Measurements from ENCODE around the gene DDX52.

Gene DDX52

DNA sequence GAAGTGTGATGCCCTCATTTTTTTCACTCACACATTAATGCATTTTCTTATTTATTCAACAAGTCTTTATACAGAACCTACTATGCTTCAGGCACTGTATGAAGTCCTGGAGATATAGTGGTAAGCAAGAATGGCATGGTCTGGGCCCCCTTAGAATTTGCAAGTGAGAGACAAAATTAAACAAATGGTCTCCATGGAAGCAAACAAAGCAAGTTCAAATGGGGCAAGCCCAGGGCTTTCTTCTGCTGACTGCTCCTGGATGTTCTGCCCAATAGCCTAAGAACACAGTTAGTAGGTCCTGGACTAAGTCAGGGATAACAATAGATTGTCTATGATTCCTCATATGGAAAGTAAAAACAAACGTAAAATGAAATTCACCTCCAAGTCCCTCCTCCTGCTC is 31.3 kb upstream of the DDX52 start:
- no peak overlapping the region for H3K27ac ChIP-seq (ENCODE audit: insufficient read depth, low read depth, low read length, poor library complexity, severe bottlenecking)
- H3K4me1 ChIP-seq (ENCODE audit: control insufficient read depth, insufficient read depth, low read length), result no peaks in the 10 kb centered on the region
- H3K27me3 ChIP-seq (ENCODE audit: control insufficient read depth, insufficient read depth, low read length, poor library complexity, severe bottlenecking), result no peaks in the 10 kb centered on the region
- no peaks in the 10 kb centered on the region for H3K36me3 ChIP-seq (ENCODE audit: control insufficient read depth, insufficient read depth, low read length)
- H3K4me3 ChIP-seq (ENCODE audit: insufficient read depth, low read depth, low read length), result no peak overlapping the region
- 86 to 90% methylated on average over 1 of the region's 1 CpG for WGBS, 2 experiments
- no peaks in the 10 kb centered on the region for H3K9me3 ChIP-seq (ENCODE audit: control insufficient read depth, low read length)

GRCh38 chr17:37673386-37673785 is 30.1 kb upstream of the DDX52 start:
- WGBS, 2 experiments, result 94 to 98% methylated on average over 2 of the region's 2 CpGs
- Histone ChIP-seq H3K9me3 (ENCODE audit: control insufficient read depth, low read length) (no peaks in the 10 kb centered on the region), H3K27ac (ENCODE audit: insufficient read depth, low read depth, low read length, poor library complexity, severe bottlenecking) (no peak overlapping the region), H3K27me3 (ENCODE audit: control insufficient read depth, insufficient read depth, low read length, poor library complexity, severe bottlenecking) (no peaks in the 10 kb centered on the region), H3K4me1 (ENCODE audit: control insufficient read depth, insufficient read depth, low read length) (no peaks in the 10 kb centered on the region), H3K36me3 (ENCODE audit: control insufficient read depth, insufficient read depth, low read length) (no peaks in the 10 kb centered on the region), H3K4me3 (ENCODE audit: insufficient read depth, low read depth, low read length) (no peak overlapping the region)

DNA sequence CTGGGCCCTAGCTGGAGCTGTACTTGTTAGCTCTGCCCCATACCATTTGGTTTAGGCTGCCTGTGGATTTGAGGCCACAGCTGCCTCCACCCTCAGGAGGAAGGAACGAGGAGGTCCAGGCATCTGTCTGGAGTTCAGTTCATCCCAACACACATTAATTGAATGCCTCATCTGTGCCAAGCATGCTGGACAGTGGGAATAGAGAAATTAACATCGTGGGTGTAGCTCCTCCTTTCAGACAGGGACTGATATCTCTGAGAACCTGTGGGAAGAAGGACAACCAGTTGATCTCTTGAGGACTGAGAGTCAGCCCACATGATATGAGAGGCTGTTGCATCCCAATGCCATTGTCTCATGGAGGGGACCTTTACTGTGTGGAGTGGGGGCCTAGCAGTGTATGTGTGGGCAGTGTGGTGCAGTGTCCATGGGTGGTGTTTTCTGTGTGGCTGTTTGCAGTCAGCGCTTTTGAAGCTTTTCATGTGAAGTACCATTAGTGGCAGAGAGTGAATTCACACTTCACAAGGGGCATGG is 29.4 kb upstream of the DDX52 start:
- Histone ChIP-seq H3K36me3 (ENCODE audit: control insufficient read depth, insufficient read depth, low read length) (no peaks in the 10 kb centered on the region), H3K9me3 (ENCODE audit: control insufficient read depth, low read length) (no peaks in the 10 kb centered on the region), H3K4me3 (ENCODE audit: insufficient read depth, low read depth, low read length) (no peak overlapping the region), H3K27me3 (ENCODE audit: control insufficient read depth, insufficient read depth, low read length, poor library complexity, severe bottlenecking) (peaks cover 4% of the 10 kb centered on the region), H3K4me1 (ENCODE audit: control insufficient read depth, insufficient read depth, low read length) (no peaks in the 10 kb centered on the region), H3K27ac (ENCODE audit: insufficient read depth, low read depth, low read length, poor library complexity, severe bottlenecking) (no peak overlapping the region)
- 77 to 89% methylated on average over 3 of the region's 3 CpGs for WGBS, 2 experiments

DNA sequence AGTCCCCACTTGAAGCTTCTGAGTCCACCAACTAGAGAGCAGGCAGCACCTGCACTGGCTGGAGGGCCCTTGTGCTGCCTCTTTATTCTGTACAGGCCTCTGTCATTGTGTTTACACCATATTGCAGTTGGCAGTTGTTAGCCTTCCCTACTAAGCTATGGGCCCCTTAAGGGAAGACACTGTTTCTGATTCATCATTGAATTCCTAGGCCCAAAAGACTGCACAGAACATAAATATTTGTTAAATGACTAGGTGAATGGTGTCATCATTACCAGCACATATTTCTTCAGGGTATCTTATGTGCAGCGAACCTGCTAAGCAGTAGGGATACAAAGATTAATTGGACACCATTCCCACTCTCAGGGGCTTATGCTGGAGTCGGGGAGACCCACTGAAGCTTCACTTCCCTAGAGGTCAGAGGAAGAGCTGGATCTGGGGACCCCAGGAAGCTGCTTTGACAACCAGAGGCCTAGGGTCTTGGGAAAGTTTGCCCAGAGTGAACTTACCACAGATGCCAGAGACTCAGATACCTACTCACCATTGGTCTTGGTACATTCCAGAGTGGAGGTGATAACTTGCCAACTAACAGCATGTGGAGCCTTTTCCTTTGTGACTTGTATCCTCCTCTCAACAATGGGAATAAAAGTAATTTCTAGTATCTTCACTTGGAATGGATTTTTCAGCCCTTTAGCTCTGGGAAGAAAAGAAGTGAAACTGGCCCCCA is 28.7 kb upstream of the DDX52 start:
- Histone ChIP-seq H3K36me3 (ENCODE audit: control insufficient read depth, insufficient read depth, low read length) (no peaks in the 10 kb centered on the region), H3K9me3 (ENCODE audit: control insufficient read depth, low read length) (no peaks in the 10 kb centered on the region), H3K27me3 (ENCODE audit: control insufficient read depth, insufficient read depth, low read length, poor library complexity, severe bottlenecking) (peaks cover 4% of the 10 kb centered on the region), H3K4me1 (ENCODE audit: control insufficient read depth, insufficient read depth, low read length) (no peaks in the 10 kb centered on the region), H3K4me3 (ENCODE audit: insufficient read depth, low read depth, low read length) (no peak overlapping the region), H3K27ac (ENCODE audit: insufficient read depth, low read depth, low read length, poor library complexity, severe bottlenecking) (no peak overlapping the region)
- WGBS, 2 experiments, result 94 to 96% methylated on average over 2 of the region's 2 CpGs

DNA sequence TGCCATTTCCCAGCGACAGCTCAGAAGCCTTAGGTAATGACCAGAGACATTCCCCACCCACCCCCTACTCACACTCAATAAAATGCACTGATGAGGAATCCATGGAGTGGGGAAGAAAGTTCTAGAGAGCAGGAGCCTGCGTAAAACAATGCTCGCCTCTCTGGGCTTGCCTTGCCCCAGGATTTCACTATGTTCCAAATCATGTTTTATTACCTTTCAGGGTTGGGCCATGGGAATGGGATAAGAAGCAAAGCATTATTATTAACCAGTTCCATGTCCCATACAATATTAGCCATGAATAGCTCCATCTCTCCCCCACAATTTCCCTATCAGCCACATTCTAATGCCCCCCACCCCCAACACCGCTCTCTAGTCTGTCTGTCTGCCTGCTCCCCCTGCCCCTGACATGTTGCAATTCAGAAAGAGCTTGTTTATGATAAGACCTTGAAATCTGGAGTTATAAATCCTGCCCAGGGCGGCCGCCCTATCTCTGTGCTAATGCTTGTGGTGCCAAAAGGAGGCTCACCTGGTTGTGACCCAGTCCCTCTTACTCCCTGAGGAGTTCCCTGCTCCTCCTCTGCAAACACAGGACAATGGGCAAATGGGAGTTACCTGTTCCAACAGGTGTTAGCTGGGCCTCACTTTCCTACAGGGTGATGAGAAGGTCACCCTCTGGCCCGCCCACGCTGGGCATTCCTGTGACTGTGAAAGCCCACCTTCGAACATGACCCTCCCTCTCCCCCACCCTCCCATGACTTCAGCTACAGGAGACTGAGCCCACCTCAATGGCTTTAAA is 28.0 kb upstream of the DDX52 start:
- no peaks in the 10 kb centered on the region for H3K36me3 ChIP-seq (ENCODE audit: control insufficient read depth, insufficient read depth, low read length)
- H3K4me3 ChIP-seq (ENCODE audit: insufficient read depth, low read depth, low read length), result no peak overlapping the region
- no peaks in the 10 kb centered on the region for H3K4me1 ChIP-seq (ENCODE audit: control insufficient read depth, insufficient read depth, low read length)
- no peaks in the 10 kb centered on the region for H3K9me3 ChIP-seq (ENCODE audit: control insufficient read depth, low read length)
- no peak overlapping the region for H3K27ac ChIP-seq (ENCODE audit: insufficient read depth, low read depth, low read length, poor library complexity, severe bottlenecking)
- 91 to 95% methylated on average over 9 of the region's 9 CpGs for WGBS, 2 experiments
- H3K27me3 ChIP-seq (ENCODE audit: control insufficient read depth, insufficient read depth, low read length, poor library complexity, severe bottlenecking), result peaks cover 9% of the 10 kb centered on the region

GRCh38 chr17:37667039-37667438 is 23.8 kb upstream of the DDX52 start:
- WGBS, 2 experiments, result 100% methylated on average over 1 of the region's 1 CpG

GRCh38 chr17:37664214-37664613 is 21.0 kb upstream of the DDX52 start:
- H3K9me3 ChIP-seq (ENCODE audit: control insufficient read depth, low read length), result no peaks in the 10 kb centered on the region
- no peak overlapping the region for H3K4me3 ChIP-seq (ENCODE audit: insufficient read depth, low read depth, low read length)
- no peak overlapping the region for H3K27ac ChIP-seq (ENCODE audit: insufficient read depth, low read depth, low read length, poor library complexity, severe bottlenecking)
- WGBS, 2 experiments, result 86 to 88% methylated on average over 2 to 3 of the region's 3 CpGs
- no peaks in the 10 kb centered on the region for H3K36me3 ChIP-seq (ENCODE audit: control insufficient read depth, insufficient read depth, low read length)
- peaks cover 68% of the 10 kb centered on the region for H3K27me3 ChIP-seq (ENCODE audit: control insufficient read depth, insufficient read depth, low read length, poor library complexity, severe bottlenecking)
- peaks cover 7% of the 10 kb centered on the region for H3K4me1 ChIP-seq (ENCODE audit: control insufficient read depth, insufficient read depth, low read length)

More at GRCh38 chr17:37667039-37667438, 23.8 kb upstream of the DDX52 start:
- Histone ChIP-seq H3K27ac (ENCODE audit: insufficient read depth, low read depth, low read length, poor library complexity, severe bottlenecking) (no peak overlapping the region), H3K27me3 (ENCODE audit: control insufficient read depth, insufficient read depth, low read length, poor library complexity, severe bottlenecking) (peaks cover 43% of the 10 kb centered on the region), H3K4me1 (ENCODE audit: control insufficient read depth, insufficient read depth, low read length) (peaks cover 6% of the 10 kb centered on the region), H3K36me3 (ENCODE audit: control insufficient read depth, insufficient read depth, low read length) (no peaks in the 10 kb centered on the region), H3K9me3 (ENCODE audit: control insufficient read depth, low read length) (no peaks in the 10 kb centered on the region), H3K4me3 (ENCODE audit: insufficient read depth, low read depth, low read length) (no peak overlapping the region)

DNA sequence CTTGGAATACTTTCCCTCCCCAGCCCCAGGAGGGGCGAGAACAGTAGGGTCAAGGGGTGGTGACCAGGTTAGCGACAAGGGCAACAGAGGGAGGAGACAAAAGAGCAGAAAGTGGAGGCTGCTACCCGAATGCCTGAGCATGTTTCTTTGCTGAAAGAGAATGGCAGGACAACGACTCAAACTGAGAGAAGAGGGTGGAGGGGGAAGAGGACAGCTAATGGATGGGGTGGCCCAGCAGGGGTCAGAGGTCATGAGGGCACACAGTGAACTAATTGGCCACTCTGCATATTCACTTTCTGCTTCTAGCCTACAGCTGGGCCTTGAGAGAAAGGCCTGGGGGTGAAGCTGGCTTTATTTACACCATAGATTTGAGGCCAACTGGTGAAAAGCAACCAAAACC is 19.1 kb upstream of the DDX52 start:
- Histone ChIP-seq H3K9me3 (ENCODE audit: control insufficient read depth, low read length) (no peaks in the 10 kb centered on the region), H3K27ac (ENCODE audit: insufficient read depth, low read depth, low read length, poor library complexity, severe bottlenecking) (no peak overlapping the region), H3K27me3 (ENCODE audit: control insufficient read depth, insufficient read depth, low read length, poor library complexity, severe bottlenecking) (peaks cover 72% of the 10 kb centered on the region), H3K4me3 (ENCODE audit: insufficient read depth, low read depth, low read length) (no peak overlapping the region), H3K4me1 (ENCODE audit: control insufficient read depth, insufficient read depth, low read length) (peaks cover 7% of the 10 kb centered on the region), H3K36me3 (ENCODE audit: control insufficient read depth, insufficient read depth, low read length) (no peaks in the 10 kb centered on the region)
- 7 to 10% methylated on average over 4 of the region's 4 CpGs for WGBS, 2 experiments

- H3K9me3 ChIP-seq (ENCODE audit: control insufficient read depth, low read length), result no peaks in the 10 kb centered on the region
- WGBS, 2 experiments, result 67% methylated on average over 1 of the region's 1 CpG; no CpG with 5 or more reads in 1 of the 2 experiments
- no peak overlapping the region for H3K4me3 ChIP-seq (ENCODE audit: insufficient read depth, low read depth, low read length)
- peaks cover 70% of the 10 kb centered on the region for H3K27me3 ChIP-seq (ENCODE audit: control insufficient read depth, insufficient read depth, low read length, poor library complexity, severe bottlenecking)
- H3K36me3 ChIP-seq (ENCODE audit: control insufficient read depth, insufficient read depth, low read length), result no peaks in the 10 kb centered on the region
- no peak overlapping the region for H3K27ac ChIP-seq (ENCODE audit: insufficient read depth, low read depth, low read length, poor library complexity, severe bottlenecking)
- peaks cover 7% of the 10 kb centered on the region for H3K4me1 ChIP-seq (ENCODE audit: control insufficient read depth, insufficient read depth, low read length)
Observed at GRCh38 chr17:37661400-37662014, 18.3 kb upstream of the DDX52 start.

GRCh38 chr17:37659925-37660324 is 16.7 kb upstream of the DDX52 start:
- H3K4me3 ChIP-seq (ENCODE audit: insufficient read depth, low read depth, low read length), result no peak overlapping the region
- H3K36me3 ChIP-seq (ENCODE audit: control insufficient read depth, insufficient read depth, low read length), result no peaks in the 10 kb centered on the region
- WGBS, 2 experiments, result 65 to 73% methylated on average over 4 to 5 of the region's 5 CpGs
- no peaks in the 10 kb centered on the region for H3K9me3 ChIP-seq (ENCODE audit: control insufficient read depth, low read length)
- H3K4me1 ChIP-seq (ENCODE audit: control insufficient read depth, insufficient read depth, low read length), result peaks cover 7% of the 10 kb centered on the region
- peaks cover 54% of the 10 kb centered on the region for H3K27me3 ChIP-seq (ENCODE audit: control insufficient read depth, insufficient read depth, low read length, poor library complexity, severe bottlenecking)
- no peak overlapping the region for H3K27ac ChIP-seq (ENCODE audit: insufficient read depth, low read depth, low read length, poor library complexity, severe bottlenecking)

Measured in ectodermal cell (in vitro differentiated cells).